Endothelial cell (in vitro differentiated cells): ENCODE measurements around the gene BCL2L15. TPM values are rescaled to one million over a fixed set of nuclear protein-coding genes. Genes with fewer than 3 reads are reported as not detected.

ENCODE experiments used
- DNase-seq: peaks from one replicate; pipeline ENCODE4 v3.0.0; 2021; ENCODE audit warnings: low spot score
- H3K27ac Mint-ChIP-seq: one replicate; pipeline ENCODE4 v1.8.0; 2021; ENCODE audit warnings: mixed read lengths, inconsistent platforms; ENCODE audit not compliant: unreplicated experiment
- H3K27me3 Mint-ChIP-seq: one replicate; pipeline ENCODE4 v1.8.0; 2021; ENCODE audit warnings: mild to moderate bottlenecking, moderate library complexity, mixed read lengths, inconsistent platforms; ENCODE audit not compliant: unreplicated experiment
- H3K36me3 Mint-ChIP-seq: one replicate; pipeline ENCODE4 v1.8.0; 2021; ENCODE audit warnings: mild to moderate bottlenecking, low read depth, mixed read lengths, inconsistent platforms; ENCODE audit not compliant: unreplicated experiment
- H3K4me1 Mint-ChIP-seq: one replicate; pipeline ENCODE4 v1.8.0; 2021; ENCODE audit warnings: mild to moderate bottlenecking, mixed read lengths, inconsistent platforms; ENCODE audit not compliant: unreplicated experiment
- H3K4me3 Mint-ChIP-seq: one replicate; pipeline ENCODE4 v1.8.0; 2021; ENCODE audit warnings: mild to moderate bottlenecking, mixed read lengths, inconsistent platforms; ENCODE audit not compliant: unreplicated experiment
- H3K9me3 Mint-ChIP-seq: one replicate; pipeline ENCODE4 v1.8.0; 2021; ENCODE audit warnings: mixed read lengths, inconsistent platforms; ENCODE audit not compliant: unreplicated experiment
- CTCF ChIP-seq: fragments of 200-600 bp; sonication (generic); IDR thresholded peaks from one replicate; pipeline ENCODE4 v1.5.0; 2021; ENCODE audit warnings: antibody characterized with exemption; ENCODE audit not compliant: unreplicated experiment
- long read RNA-seq: library from polyadenylated mRNA; unstranded; transcript quantifications from one replicate; pipeline ENCODE4 v2.0.0, GENCODE V29; 2020; ENCODE audit not compliant: unreplicated experiment
- total RNA-seq: library from RNA; stranded (reverse); fragmentation: NEBNext Ultra II Directional; extraction: Animal tissue kit (Norgen Biotek cat#: 25700); gene quantifications from one replicate; pipeline ENCODE4 v1.2.1, GENCODE V29; 2021; ENCODE audit not compliant: unreplicated experiment

The BCL2L15 gene
- 0.49 TPM for total RNA-seq
- long read RNA-seq = 0 reads

- H3K27me3 Mint-ChIP-seq = no peaks in the 10 kb centered on the region
- no peaks in the 10 kb centered on the region for H3K9me3 Mint-ChIP-seq
- no peak for TF ChIP-seq CTCF
- H3K27ac Mint-ChIP-seq = no peak within 1 kb of the TSS
- no peaks in the 10 kb centered on the region for H3K36me3 Mint-ChIP-seq
- DNase-seq = no peak
- H3K4me3 Mint-ChIP-seq = no peak within 1 kb of the TSS
- peaks cover 4% of the 10 kb centered on the region for H3K4me1 Mint-ChIP-seq
These were observed at the start of gene BCL2L15 for GRCh38 chr1:113887402-113888175. BCL2L15 (minus strand) TSS chr1:113887581; CDS start chr1:113887375, 206 bp downstream.

GRCh38 chr1:113937146-113937545, 49.8 kb upstream of the BCL2L15 start:
- Mint-ChIP-seq H3K4me3 (no peak overlapping the region), H3K4me1 (peaks cover 23% of the 10 kb centered on the region), H3K27ac (no peak overlapping the region), H3K27me3 (no peaks in the 10 kb centered on the region), H3K36me3 (peaks cover 7% of the 10 kb centered on the region), H3K9me3 (no peaks in the 10 kb centered on the region)
- no peak for DNase-seq
- no peak for TF ChIP-seq CTCF

- no peaks in the 10 kb centered on the region for H3K9me3 Mint-ChIP-seq
- DNase-seq = no peak
- no peak overlapping the region for H3K4me3 Mint-ChIP-seq
- H3K27me3 Mint-ChIP-seq = peaks cover under 1% of the 10 kb centered on the region
- no peak overlapping the region for H3K27ac Mint-ChIP-seq
- H3K4me1 Mint-ChIP-seq = peaks cover 32% of the 10 kb centered on the region
- TF ChIP-seq CTCF = no peak
- peaks cover 4% of the 10 kb centered on the region for H3K36me3 Mint-ChIP-seq
These were observed 48.6 kb upstream of the BCL2L15 start for GRCh38 chr1:113935970-113936369.

GRCh38 chr1:113935176-113935575, 47.8 kb upstream of the BCL2L15 start:
- no peak for DNase-seq
- H3K4me3 Mint-ChIP-seq = no peak overlapping the region
- peaks cover 40% of the 10 kb centered on the region for H3K4me1 Mint-ChIP-seq
- H3K27ac Mint-ChIP-seq = no peak overlapping the region
- peaks cover 8% of the 10 kb centered on the region for H3K27me3 Mint-ChIP-seq
- no peaks in the 10 kb centered on the region for H3K9me3 Mint-ChIP-seq
- TF ChIP-seq CTCF = no peak
- no peaks in the 10 kb centered on the region for H3K36me3 Mint-ChIP-seq

GRCh38 chr1:113934511-113935055, 47.2 kb upstream of the BCL2L15 start:
- H3K9me3 Mint-ChIP-seq = no peaks in the 10 kb centered on the region
- no peak overlapping the region for H3K4me3 Mint-ChIP-seq
- DNase-seq = no peak
- no peaks in the 10 kb centered on the region for H3K36me3 Mint-ChIP-seq
- H3K4me1 Mint-ChIP-seq = peaks cover 42% of the 10 kb centered on the region
- TF ChIP-seq CTCF = no peak
- peaks cover 10% of the 10 kb centered on the region for H3K27me3 Mint-ChIP-seq
- no peak overlapping the region for H3K27ac Mint-ChIP-seq
